Sigmoid colon (tissue), 4 donors: ENCODE data around the gene ADAM23.

ENCODE experiments used
- POLR2A ChIP-seq, 2 donors: fragments of 450-650 bp; IDR thresholded peaks; one replicate each; pipeline ENCODE4 v1.6.1; 2016; ENCODE audit warnings: antibody characterized with exemption in 2 of 2, mild to moderate bottlenecking in 2 of 2, moderate library complexity in 2 of 2
- POLR2AphosphoS5 ChIP-seq, 4 donors: sonication (generic); formaldehyde crosslinking; IDR thresholded peaks; one replicate each; pipeline ENCODE4 v1.6.1; 2017; ENCODE audit warnings: antibody characterized with exemption in 4 of 4
- TF ChIP-seq, protein P1 (sequence below), 4 experiments: fragments of 450-650 bp in 3 of 4; fragments of 200-600 bp in 1 of 4; IDR thresholded peaks; one replicate each; pipeline ENCODE4 v1.5.1; 2016 to 2019; ENCODE audit warnings: antibody characterized with exemption in 4 of 4, mild to moderate bottlenecking in 3 of 4, moderate library complexity in 2 of 4

- TF ChIP-seq, protein P1, sequence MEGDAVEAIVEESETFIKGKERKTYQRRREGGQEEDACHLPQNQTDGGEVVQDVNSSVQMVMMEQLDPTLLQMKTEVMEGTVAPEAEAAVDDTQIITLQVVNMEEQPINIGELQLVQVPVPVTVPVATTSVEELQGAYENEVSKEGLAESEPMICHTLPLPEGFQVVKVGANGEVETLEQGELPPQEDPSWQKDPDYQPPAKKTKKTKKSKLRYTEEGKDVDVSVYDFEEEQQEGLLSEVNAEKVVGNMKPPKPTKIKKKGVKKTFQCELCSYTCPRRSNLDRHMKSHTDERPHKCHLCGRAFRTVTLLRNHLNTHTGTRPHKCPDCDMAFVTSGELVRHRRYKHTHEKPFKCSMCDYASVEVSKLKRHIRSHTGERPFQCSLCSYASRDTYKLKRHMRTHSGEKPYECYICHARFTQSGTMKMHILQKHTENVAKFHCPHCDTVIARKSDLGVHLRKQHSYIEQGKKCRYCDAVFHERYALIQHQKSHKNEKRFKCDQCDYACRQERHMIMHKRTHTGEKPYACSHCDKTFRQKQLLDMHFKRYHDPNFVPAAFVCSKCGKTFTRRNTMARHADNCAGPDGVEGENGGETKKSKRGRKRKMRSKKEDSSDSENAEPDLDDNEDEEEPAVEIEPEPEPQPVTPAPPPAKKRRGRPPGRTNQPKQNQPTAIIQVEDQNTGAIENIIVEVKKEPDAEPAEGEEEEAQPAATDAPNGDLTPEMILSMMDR (IDR thresholded peaks at IDR 0.05) = no peak
- TF ChIP-seq POLR2A (IDR thresholded peaks at IDR 0.05) = no peak
- TF ChIP-seq POLR2AphosphoS5 (IDR thresholded peaks at IDR 0.05) = no peak
Measured at GRCh38 chr2:206435742-206436141, 7.6 kb upstream of the ADAM23 start.
